Measurements from ENCODE around the gene FAM241B. TPM values are rescaled to one million over a fixed set of nuclear protein-coding genes. Genes with fewer than 3 reads are reported as not detected.
A peak's percentile ranks its signal among the peaks of the same experiment; 100 is the strongest.

FAM241B gene
- polyA plus RNA-seq, 3 donors from 2014 or later = 0.47 to 0.84 TPM; not detected in 1

DNA sequence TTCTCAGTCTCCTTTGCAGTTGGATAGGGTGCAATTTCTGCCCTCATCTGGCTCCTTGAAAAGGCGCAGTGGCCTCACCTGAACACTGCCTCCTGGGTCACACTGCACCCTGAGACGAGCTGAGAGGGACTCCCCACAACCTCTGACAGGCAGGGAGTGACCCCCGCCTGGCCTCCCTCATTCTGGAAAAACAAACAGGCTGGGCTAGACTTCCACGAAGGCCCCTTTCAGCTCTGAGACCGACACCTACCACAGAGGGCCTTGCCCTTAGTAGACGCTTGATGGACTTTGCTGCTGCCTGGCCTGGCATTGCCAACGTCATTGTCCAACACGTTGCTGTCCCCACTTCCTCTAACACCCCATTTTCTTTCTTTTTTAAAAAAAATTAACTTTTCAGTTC is 8.6 kb downstream of the FAM241B start:
- Mint-ChIP-seq H3K4me3 (no peak overlapping the region), H3K27me3 (ENCODE audit: low read depth in 3 of 3) (peaks cover 0 to 6% (median 2%) of the 10 kb centered on the region in 3 donors), H3K27ac (no peak overlapping the region), H3K4me1 (no peaks in the 10 kb centered on the region), H3K36me3 (no peaks in the 10 kb centered on the region), H3K9me3 (no peaks in the 10 kb centered on the region)
- no peak for DNase-seq

DNA sequence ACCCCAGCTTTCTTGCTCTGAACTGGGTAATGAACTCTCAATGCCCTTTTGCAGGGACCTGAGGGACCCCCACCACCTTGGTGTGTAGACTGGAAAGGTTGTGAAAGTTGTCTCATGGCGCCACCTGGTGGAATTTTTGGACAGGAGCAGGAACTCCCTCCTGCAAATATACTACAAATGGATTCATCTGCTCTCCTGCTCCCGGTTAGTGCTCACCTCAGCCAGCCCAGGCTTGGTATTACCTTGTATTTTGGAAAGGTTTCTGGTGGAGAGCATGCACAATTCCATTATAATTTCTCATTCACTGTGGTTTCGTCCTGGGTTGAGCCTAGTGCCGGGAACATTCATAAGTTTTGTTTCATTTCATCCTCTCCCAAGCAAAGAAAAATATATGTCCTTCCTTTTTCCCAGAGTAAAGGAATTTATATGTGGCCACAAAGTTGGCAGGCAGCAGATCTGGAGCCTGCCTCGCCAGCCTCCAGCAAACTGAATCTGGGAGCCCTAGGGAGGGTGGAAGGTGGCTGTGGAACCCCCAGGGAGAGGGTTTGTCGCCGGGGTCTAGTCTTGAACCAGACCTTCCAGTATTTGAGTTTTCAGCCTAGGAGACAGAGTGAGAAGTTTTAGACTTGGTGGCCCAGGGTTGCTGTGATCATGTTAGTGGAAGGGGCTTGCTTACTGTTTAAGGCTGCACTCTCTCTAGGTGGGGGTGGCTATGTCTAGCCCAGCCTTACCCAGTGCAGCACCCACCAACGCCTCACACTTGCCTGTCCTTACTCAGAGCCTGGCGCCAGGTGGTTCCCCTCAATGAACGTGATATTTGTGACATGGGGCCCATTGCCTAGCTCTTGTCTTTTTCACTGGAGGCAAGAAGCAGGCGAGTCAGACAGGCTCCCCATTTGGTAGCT is 9.5 kb downstream of the FAM241B start:
- H3K27ac Mint-ChIP-seq = no peak overlapping the region
- peak; percentile 53 to 62 (median 55) for DNase-seq
- no peaks in the 10 kb centered on the region for H3K4me1 Mint-ChIP-seq
- H3K4me3 Mint-ChIP-seq = no peak overlapping the region
- no peaks in the 10 kb centered on the region for H3K9me3 Mint-ChIP-seq
- peaks cover 0 to 6% (median 2%) of the 10 kb centered on the region in 3 donors for H3K27me3 Mint-ChIP-seq (ENCODE audit: low read depth in 3 of 3)
- no peaks in the 10 kb centered on the region for H3K36me3 Mint-ChIP-seq

DNA sequence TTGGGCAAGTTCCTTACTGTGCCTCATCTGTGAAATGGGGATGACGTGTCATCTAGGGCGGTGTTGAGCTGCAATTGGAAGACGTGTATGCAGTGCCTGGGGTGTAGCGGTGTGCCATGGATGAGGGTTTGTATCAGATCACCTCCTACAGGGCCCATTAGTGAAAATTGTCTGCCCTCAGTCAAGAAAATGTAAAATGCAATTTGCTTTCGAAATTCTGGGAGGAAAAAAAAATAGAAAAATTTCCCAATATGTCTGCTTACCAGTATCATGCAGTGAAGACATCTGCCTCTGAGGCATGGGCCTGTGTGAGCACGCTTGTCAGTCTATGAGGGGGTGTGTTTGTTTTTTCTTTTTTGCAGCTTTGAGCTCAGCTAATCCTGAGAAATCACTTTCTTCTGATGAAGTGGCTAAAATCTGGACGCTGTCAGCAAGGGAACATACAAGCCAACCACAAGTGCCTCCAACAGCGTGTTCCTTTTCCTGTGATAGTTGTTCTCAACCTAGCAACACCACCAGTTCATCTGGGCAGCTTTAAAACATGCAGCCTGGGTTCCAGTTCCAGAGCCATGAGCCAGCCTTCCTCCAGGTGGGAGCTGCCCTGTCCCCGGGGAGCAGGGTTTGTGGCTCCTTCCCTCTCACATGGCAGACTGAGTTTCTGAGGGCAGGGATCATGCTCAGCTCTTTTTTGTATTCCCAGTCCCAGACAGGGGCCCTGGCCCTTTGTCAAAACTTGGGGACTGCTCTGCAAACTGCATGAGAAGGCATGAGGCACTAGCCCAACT is 10.3 kb downstream of the FAM241B start:
- DNase-seq = no peak
- no peaks in the 10 kb centered on the region for H3K4me1 Mint-ChIP-seq

DNA sequence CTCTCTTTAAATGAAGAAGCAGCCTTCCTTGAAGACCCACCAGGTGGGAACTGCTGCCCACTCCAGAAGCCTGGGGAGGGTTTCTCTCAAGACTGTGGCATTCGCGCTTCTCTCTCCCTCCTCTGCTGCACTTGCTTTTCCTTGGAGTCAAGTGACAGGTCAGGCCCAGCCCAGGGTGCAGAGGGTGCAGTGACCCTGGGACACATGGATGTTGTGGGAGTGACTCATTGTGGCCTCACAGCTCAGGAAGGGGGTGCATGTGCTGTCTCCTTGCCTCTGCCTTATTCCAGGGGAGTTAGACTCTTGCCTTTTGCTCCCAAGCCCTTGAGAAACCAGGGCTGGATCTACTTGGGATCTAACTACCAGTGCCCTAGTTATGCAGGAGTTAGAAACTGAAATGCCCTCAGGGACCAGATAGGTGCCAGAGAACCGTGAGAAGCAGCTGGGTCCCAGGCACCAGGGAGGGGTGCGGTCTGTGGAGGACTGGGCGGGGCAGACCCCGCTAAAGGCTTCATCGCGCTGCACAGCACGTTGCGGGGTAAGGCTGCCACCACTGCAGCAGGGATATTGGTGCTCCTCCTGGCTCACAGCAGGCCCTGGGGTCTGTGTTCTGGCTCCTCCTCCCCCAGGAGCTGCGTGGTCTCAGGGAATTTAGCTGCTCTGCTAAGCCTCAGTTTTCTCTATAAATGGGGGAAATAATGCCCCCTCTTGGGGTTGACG is 11.4 kb downstream of the FAM241B start:
- no peak for DNase-seq
- H3K4me1 Mint-ChIP-seq = no peaks in the 10 kb centered on the region
- H3K36me3 Mint-ChIP-seq = no peaks in the 10 kb centered on the region
- H3K27ac Mint-ChIP-seq = no peak overlapping the region
- H3K9me3 Mint-ChIP-seq = no peaks in the 10 kb centered on the region
- H3K4me3 Mint-ChIP-seq = no peak overlapping the region
- H3K27me3 Mint-ChIP-seq (ENCODE audit: low read depth in 3 of 3) = peaks cover 0 to 5% (median 2%) of the 10 kb centered on the region in 3 donors

More for the DNA sequence above, 10.3 kb downstream of the FAM241B start:
- Mint-ChIP-seq H3K9me3 (no peaks in the 10 kb centered on the region), H3K27ac (no peak overlapping the region), H3K4me3 (no peak overlapping the region), H3K36me3 (no peaks in the 10 kb centered on the region), H3K27me3 (ENCODE audit: low read depth in 3 of 3) (peaks cover 0 to 6% (median 2%) of the 10 kb centered on the region in 3 donors)

DNA sequence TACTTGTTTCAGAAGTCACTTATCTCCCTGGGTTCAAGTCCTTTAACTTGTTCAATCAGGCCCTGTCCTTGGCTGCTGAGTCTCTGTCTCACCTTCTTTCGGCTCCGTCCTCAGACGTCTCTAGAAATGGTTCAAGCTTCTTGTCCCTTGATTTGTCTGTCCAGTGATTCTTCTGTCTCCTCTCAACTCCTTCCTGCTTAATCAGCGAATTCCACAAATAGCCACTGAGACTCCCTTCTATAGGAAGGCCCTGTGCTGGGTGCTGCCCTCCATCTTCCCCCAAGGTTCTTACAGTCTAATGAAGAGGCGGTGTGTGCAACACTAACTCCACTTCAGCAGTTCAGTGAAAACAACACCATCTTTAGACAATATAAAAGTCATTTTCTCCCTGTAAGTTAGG is 12.7 kb downstream of the FAM241B start:
- no peak for DNase-seq
- Mint-ChIP-seq H3K4me3 (no peak overlapping the region), H3K36me3 (no peaks in the 10 kb centered on the region), H3K27ac (no peak overlapping the region), H3K27me3 (ENCODE audit: low read depth in 3 of 3) (peaks cover 0 to 3% (median 0%) of the 10 kb centered on the region in 3 donors), H3K4me1 (no peaks in the 10 kb centered on the region), H3K9me3 (no peaks in the 10 kb centered on the region)

DNA sequence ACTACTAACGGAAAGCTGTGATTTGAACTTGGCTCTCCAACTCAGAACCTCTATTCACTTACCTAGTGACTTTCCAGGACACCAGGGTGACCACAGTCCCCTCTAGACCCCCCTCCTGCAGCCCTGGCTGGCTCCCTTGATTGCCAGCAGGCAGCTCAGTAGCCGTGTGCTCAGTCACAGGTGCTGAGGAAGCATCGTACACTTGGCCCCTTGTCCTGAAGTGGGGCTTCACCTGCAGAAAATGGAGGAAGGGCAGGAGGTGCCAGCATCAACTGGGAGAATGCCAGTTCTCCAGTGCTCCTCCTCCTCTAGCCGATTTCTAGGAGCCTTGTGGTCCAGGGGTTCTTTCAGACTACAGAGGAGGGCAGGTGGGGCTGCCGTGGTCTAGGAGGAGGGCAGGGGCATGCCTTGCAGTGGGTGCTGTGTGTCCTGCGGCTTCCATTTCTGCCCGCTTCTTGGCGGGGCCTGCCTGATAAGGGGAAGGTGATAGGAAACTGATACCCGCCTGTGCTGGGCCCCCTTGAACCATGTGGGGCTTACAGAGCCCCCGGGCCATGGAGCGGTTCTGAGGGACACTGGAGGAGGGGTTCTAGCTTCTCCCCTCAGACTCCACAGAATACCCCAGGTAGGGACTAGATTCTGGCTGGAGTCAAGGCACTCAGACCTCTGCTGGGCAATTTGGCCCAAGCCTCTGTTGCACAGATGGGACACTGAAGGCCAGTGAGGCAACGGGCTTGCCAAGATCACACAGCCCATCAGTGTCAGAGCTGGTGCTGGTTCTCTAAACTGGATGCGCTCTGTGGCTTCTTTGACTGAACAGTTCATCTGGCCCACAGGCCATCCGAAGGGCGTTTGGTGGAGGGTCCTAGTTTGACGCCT is 14.0 kb downstream of the FAM241B start:
- Mint-ChIP-seq H3K27me3 (ENCODE audit: low read depth in 3 of 3) (peaks cover 0 to 3% (median 0%) of the 10 kb centered on the region in 3 donors), H3K9me3 (no peaks in the 10 kb centered on the region), H3K36me3 (no peaks in the 10 kb centered on the region), H3K4me3 (no peak overlapping the region), H3K4me1 (no peaks in the 10 kb centered on the region), H3K27ac (no peak overlapping the region)
- no peak for DNase-seq

DNA sequence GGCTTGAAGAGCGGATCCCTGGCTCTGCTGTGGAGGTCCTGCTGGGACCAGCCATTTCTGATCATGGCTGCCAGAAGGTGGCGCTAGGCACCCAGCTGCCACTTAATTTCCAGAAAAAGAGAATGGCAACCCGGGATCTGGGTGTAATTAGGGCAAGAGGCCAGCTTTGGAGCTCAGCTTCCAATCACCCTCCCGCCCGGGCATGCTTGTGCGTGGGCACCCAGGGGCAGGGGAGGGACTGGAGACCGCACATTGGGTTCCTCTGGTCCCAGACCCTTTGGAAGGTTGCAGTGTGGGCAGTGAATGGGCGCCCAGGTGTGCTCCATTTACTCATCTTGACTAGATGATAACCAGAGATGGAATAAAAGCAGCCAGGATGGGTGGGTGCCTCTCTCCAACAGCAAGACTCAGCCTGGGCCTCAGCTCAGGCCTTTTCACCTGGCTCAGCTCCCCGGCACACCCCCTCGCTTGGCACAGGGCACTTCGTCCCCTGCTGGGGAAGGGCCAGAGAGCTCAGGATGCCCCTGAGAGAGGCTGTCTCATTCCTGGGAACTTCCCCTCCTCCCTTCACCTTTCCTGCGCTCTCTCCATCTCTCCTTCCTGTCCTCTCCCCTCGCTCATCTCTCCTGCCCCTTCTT is 14.7 kb downstream of the FAM241B start:
- no peaks in the 10 kb centered on the region for H3K9me3 Mint-ChIP-seq
- no peak overlapping the region for H3K27ac Mint-ChIP-seq
- peaks cover 0 to 3% (median 0%) of the 10 kb centered on the region in 3 donors for H3K27me3 Mint-ChIP-seq (ENCODE audit: low read depth in 3 of 3)
- H3K4me3 Mint-ChIP-seq = no peak overlapping the region
- peak in 1 of 3 donors; percentile 8 for DNase-seq
- H3K4me1 Mint-ChIP-seq = no peaks in the 10 kb centered on the region
- no peaks in the 10 kb centered on the region for H3K36me3 Mint-ChIP-seq

DNA sequence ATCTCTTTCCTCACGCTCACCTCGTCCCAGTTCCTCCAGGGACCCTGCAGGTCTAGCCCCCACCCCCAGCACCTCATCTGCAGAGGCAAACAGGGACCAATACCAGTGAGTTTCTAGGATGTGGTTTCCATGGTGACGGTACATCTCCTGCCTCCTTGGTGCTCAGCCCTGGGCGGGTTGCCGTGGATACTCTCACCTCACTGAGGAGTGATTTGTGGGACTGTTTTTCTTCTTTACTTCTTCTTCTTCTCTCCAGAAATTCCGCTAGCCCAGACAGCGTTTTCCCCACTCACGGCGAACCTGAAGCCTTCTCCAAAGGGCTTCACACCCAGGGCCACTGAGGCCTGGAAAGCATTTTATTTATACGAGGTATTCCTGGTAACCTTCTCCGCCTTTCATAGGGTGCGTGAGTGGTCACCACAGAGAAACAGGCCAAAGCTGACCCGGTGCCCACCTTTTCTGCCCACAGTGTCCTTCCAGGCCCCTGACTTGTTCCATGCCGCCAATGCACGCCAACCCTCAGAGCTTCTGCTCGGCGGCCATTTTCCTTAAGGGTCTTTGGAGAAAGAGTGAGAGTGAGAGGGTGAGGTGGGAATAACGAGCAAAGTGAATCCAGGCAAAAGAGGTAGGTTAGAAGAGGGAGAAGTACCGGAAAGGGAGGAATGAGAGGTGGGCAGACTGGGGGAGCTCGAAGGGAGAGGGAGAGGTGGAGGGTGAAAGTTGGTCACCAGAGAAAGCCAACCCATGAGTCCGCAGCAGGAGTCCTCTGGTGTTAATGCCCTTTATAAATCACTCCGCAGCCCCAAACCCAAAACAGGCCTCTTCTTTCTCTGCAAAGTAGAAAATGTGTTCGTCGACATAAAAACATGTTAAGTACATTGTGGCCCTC is 15.5 kb downstream of the FAM241B start:
- H3K4me1 Mint-ChIP-seq = no peaks in the 10 kb centered on the region
- no peak overlapping the region for H3K27ac Mint-ChIP-seq
- no peak overlapping the region for H3K4me3 Mint-ChIP-seq
- H3K36me3 Mint-ChIP-seq = no peaks in the 10 kb centered on the region
- peaks cover 0 to 3% (median 2%) of the 10 kb centered on the region in 3 donors for H3K27me3 Mint-ChIP-seq (ENCODE audit: low read depth in 3 of 3)
- no peak for DNase-seq
- no peaks in the 10 kb centered on the region for H3K9me3 Mint-ChIP-seq

DNA sequence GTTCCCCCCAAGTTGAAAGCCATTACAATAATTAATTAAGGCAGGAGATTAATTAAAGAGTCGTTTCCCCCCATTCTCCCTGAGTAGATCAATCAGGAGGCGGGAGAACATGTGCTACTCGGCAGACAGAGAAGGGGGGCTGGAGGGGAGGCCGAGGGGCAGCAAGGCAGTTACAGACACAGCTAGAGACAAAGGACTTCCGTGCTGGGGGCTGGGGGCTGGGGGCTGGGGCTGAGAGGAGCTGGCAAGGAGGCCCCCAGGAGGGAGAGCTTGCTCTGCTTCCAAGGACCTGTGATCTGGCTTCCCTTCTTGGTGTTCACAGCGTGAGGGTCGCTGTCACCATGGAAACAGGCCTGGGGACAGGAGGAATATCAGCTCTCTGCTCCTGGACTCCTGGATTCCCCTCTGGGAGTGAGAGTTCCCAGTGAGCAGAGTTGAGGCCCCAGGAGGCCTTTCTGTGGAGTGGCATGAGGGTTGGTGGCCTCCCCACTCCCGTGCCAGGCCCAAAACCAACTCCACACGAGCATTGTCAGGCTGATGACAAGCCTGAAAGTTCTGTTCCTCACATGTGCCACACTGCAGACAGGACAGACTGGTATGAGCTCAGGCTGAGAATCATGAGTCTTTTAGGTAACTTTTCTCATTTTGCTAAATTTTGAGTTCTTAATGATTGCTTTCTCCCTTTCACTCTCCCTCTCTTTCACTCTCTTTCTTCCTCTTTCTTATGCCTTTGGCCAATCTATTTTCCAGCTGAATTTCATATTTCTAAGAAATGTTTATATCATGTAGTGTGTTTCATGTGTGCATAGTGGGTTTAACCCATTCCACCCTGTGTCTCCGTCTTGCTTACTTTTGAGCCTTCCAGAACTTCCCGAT is 16.4 kb downstream of the FAM241B start:
- peaks cover 6 to 8% of the 10 kb centered on the region in 2 donors for H3K4me1 Mint-ChIP-seq
- H3K27ac Mint-ChIP-seq = peak overlapping the region in 1 of 6 donors; percentile 3
- no peaks in the 10 kb centered on the region for H3K9me3 Mint-ChIP-seq
- no peaks in the 10 kb centered on the region for H3K36me3 Mint-ChIP-seq
- H3K27me3 Mint-ChIP-seq (ENCODE audit: low read depth in 3 of 3) = peaks cover 0 to 3% (median 2%) of the 10 kb centered on the region in 3 donors
- no peak for DNase-seq
- no peak overlapping the region for H3K4me3 Mint-ChIP-seq

DNA sequence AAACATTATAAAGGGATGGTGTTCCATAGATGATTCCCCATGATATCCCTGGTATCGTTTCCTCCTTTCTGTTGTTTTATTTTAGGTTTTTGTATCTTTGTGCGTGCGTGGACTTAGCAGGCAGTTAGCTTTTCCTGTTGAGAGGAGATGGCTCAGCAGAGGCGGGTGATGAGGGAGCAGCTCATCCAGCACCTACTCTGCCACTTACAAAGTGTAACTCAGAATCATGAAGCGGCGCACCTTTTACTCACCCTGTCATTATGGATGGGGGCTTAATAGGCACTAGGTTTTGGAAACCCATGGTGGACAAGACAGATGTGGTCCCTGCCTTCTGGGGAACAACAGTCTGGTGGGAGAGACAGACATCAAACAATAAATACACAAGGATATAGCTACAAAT is 17.1 kb downstream of the FAM241B start:
- Mint-ChIP-seq H3K4me1 (peaks cover 10 to 14% of the 10 kb centered on the region in 2 donors), H3K27me3 (ENCODE audit: low read depth in 3 of 3) (peaks cover 0 to 3% (median 2%) of the 10 kb centered on the region in 3 donors), H3K4me3 (no peak overlapping the region), H3K9me3 (no peaks in the 10 kb centered on the region), H3K27ac (no peak overlapping the region), H3K36me3 (no peaks in the 10 kb centered on the region)
- no peak for DNase-seq

DNA sequence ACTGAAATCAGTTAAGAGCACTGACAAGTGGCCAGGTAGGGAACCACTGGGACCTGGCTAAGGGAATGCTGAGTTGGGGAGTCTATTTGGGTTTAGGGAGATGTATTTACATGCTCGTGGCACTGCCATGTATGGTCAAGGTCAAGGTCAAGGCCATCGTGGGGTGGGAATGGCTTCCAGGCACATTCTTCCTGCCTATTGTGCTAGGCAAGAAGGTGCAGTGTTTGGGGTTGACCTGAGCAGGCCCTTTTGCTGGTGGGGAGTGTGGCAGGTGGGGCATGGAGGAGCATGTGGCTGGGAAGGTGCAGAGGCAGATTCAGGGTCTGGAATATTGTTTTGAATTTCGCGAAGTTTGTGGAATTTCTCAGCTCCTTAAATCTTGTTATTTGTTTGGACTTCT is 17.8 kb downstream of the FAM241B start:
- no peak overlapping the region for H3K4me3 Mint-ChIP-seq
- no peaks in the 10 kb centered on the region for H3K36me3 Mint-ChIP-seq
- peaks cover 0 to 2% (median 2%) of the 10 kb centered on the region in 3 donors for H3K27me3 Mint-ChIP-seq (ENCODE audit: low read depth in 3 of 3)
- no peak overlapping the region for H3K27ac Mint-ChIP-seq
- H3K4me1 Mint-ChIP-seq = peaks cover 10 to 14% of the 10 kb centered on the region in 2 donors
- no peak for DNase-seq
- no peaks in the 10 kb centered on the region for H3K9me3 Mint-ChIP-seq

All from immature natural killer cell (primary cell).